ENCODE results near the gene STAT5B. TPM values are rescaled to one million over a fixed set of nuclear protein-coding genes. Genes with fewer than 3 reads are reported as not detected.

Gene STAT5B
- total and polyA plus RNA-seq, 2 of the 8 experiments (the other 6 are each of a cell fraction or from before 2014, with no cell fraction given): 35.3 to 52.6 TPM

- Histone ChIP-seq H3K27me3 (replicated peaks in 1 of 4; ENCODE audit: control insufficient read depth in 3 of 4, extremely low read depth in 1 of 4, insufficient read depth in 3 of 4, low read length in 3 of 4) (no peaks in the 10 kb centered on the region), H3K79me2 (ENCODE audit: control insufficient read depth in 1 of 2, insufficient read depth in 2 of 2, low read length in 2 of 2) (no peaks in the 10 kb centered on the region), H4K91ac (replicated peaks; ENCODE audit: insufficient read length, low read length) (no peak overlapping the region), H3K4ac (replicated peaks; ENCODE audit: insufficient read length, low read depth, low read length) (no peak overlapping the region), H4K5ac (ENCODE audit: insufficient read length, low read depth, low read length) (no peak overlapping the region), H3K36me3 (ENCODE audit: control insufficient read depth in 2 of 4, insufficient read depth in 4 of 4, low read length in 3 of 4) (no peaks in the 10 kb centered on the region), H3K23me2 (ENCODE audit: low read depth, low read length) (peaks cover 7% of the 10 kb centered on the region; the same call in 1 of the 2 replicates), H2BK12ac (ENCODE audit: low read depth, low read length) (0 out of 2 replicates have a peak overlapping the region, but pooled peaks have one; percentile 17), H2AFZ (ENCODE audit: low read length) (no peak overlapping the region), H3K9me3 (ENCODE audit: insufficient read depth in 2 of 2, low read depth in 1 of 2, low read length in 1 of 2) (no peaks in the 10 kb centered on the region), H2BK5ac (ENCODE audit: low read depth, low read length) (0 out of 2 replicates have a peak overlapping the region, but pooled peaks have one; percentile 52), H3K14ac (ENCODE audit: insufficient read length) (no peak overlapping the region), H3K56ac (replicated peaks; ENCODE audit: insufficient read length, low read depth, low read length) (no peak overlapping the region), H3K18ac (ENCODE audit: extremely low read depth, low read length) (no peak overlapping the region), H2BK20ac (ENCODE audit: low read length) (no peak overlapping the region), H3K4me3 (ENCODE audit: extremely low read depth in 1 of 4, insufficient read depth in 2 of 4, low read depth in 3 of 4, low read length in 4 of 4) (no peak overlapping the region), H2AK5ac (ENCODE audit: low read depth, low read length) (no peak overlapping the region), H3K4me1 (replicated peaks in 1 of 4; ENCODE audit: control insufficient read depth in 3 of 4, insufficient read depth in 4 of 4, low read length in 3 of 4) (peaks cover 0 to 10% (median 5%) of the 10 kb centered on the region in 4 experiments; a peak in 5 of 7 replicates), H2BK15ac (ENCODE audit: low read length) (no peak overlapping the region), H3K9ac (replicated peaks in 1 of 4; ENCODE audit: extremely low read depth in 1 of 4, low read depth in 3 of 4, low read length in 3 of 4) (no peak overlapping the region), H3K23ac (ENCODE audit: insufficient read length) (no peak overlapping the region), H2BK120ac (replicated peaks; ENCODE audit: low read depth, low read length) (no peak overlapping the region), H4K20me1 (replicated peaks in 1 of 2; ENCODE audit: control insufficient read depth in 1 of 2, insufficient read depth in 2 of 2, low read length in 2 of 2) (no peaks in the 10 kb centered on the region), H3K79me1 (ENCODE audit: low read depth, low read length) (no peaks in the 10 kb centered on the region), H3K27ac (ENCODE audit: low read depth, low read length) (no peak overlapping the region), H3K4me2 (ENCODE audit: insufficient read depth in 1 of 2, low read depth in 2 of 2, low read length in 2 of 2) (no peak overlapping the region), H4K8ac (ENCODE audit: extremely low read depth, insufficient read depth, low read length) (peak overlapping the region; percentile 36; the same call in 1 of the 2 replicates)
- FAIRE-seq (no peak), DNase-seq (ENCODE audit: low read depth in 1 of 2, low spot score in 2 of 2) (no peak)
- 87% methylated on average over 12 of the region's 14 CpGs; no CpG with 5 or more reads in 1 of the 2 experiments for WGBS, 2 experiments (ENCODE audit: extremely low coverage in 1 of 2, insufficient coverage in 1 of 2, insufficient read length in 1 of 2, insufficient replicate concordance in 2 of 2, low coverage in 1 of 2, low lambda C conversion rate in 2 of 2, missing lambda C conversion rate in 1 of 2)
- CTCF ChIA-PET (ENCODE audit: partially characterized antibody): interaction anchor here (1.0 to 2.2 kb wide), 4 partner anchors 12 to 44 kb away, joined by 3 to 5 read pairs (median 4); partner anchors contain the start of gene GHDC
- POLR2A ChIA-PET (ENCODE audit: partially characterized antibody): interaction anchor here (0.9 kb wide), 1 partner anchor 241 kb away, joined by 3 read pairs; the partner anchor contains the start of gene ACLY
- TF ChIP-seq RFX5 (IDR thresholded peaks at IDR 0.05; ENCODE audit: borderline replicate concordance, low read depth, low read length): no peak
These were observed 116.2 kb downstream of the STAT5B start for GRCh38 chr17:42159796-42160530.

Data from H1 (cell line).